ENCODE results near the gene CSNK1D. TPM values are rescaled to one million over a fixed set of nuclear protein-coding genes. Genes with fewer than 3 reads are reported as not detected.

CSNK1D gene
- total and polyA plus RNA-seq, 2 donors: 41.7 to 122 TPM

- WGBS: 81% methylated on average over 16 of the region's 16 CpGs
- DNase-seq (ENCODE audit: extremely low spot score): no peak
- H3K4me1 ChIP-seq (ENCODE audit: insufficient read depth): no peaks in the 10 kb centered on the region
- H3K36me3 ChIP-seq (ENCODE audit: insufficient read depth): no peaks in the 10 kb centered on the region
- H3K4me3 ChIP-seq (ENCODE audit: low read depth, low read length): no peak overlapping the region
- no peak overlapping the region for H3K27ac ChIP-seq (ENCODE audit: low read depth)
These were observed 5.4 kb upstream of the CSNK1D start for GRCh38 chr17:82278786-82279391.

DNA sequence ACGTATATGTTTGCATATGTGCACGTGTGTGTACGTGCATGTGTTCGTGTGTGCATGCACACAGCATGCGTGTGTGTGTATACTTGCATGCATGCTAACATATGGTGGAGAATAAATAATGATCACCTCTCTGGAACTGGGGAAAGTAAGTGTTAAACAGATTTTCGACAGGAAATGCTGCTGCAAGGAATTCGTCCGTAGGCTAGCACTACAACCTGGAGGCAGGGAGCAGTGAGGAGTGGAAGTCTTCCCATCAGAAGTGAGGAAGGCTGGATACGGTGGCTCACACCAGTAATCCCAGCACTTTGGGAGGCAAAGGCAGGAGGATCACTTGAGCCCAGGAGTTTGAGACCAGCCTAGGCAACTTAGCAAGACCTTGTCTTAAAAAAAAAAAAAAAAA is 4.8 kb upstream of the CSNK1D start:
- H3K4me3 ChIP-seq (ENCODE audit: low read depth, low read length): no peak overlapping the region

DNA sequence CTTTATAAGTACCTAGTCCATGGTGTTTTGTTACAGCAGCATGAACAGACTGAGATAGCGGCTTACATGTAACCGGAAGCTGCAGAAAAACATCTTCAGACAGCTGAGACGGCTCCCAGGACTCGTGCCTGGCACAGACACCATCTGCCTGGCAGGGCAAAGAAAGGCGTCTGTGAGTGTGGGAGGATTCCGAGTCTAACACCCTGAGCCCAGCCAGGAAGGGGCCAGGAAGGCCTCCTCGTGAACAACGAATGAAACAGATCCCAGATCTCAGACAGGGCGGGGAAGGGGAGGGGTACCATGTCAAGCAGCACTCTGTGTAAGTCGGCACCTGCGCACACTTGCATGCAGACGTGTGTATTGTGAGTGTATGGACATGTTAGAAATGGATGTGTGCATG is 4.4 kb upstream of the CSNK1D start:
- Histone ChIP-seq H3K27ac (ENCODE audit: low read depth) (no peak overlapping the region), H3K4me3 (ENCODE audit: low read depth, low read length) (no peak overlapping the region), H3K36me3 (ENCODE audit: insufficient read depth) (no peaks in the 10 kb centered on the region), H3K4me1 (ENCODE audit: insufficient read depth) (no peaks in the 10 kb centered on the region)
- WGBS: 77% methylated on average over 12 of the region's 12 CpGs
- DNase-seq (ENCODE audit: extremely low spot score): no peak

More for the DNA sequence above, 4.8 kb upstream of the CSNK1D start:
- Histone ChIP-seq H3K27ac (ENCODE audit: low read depth) (no peak overlapping the region), H3K4me1 (ENCODE audit: insufficient read depth) (no peaks in the 10 kb centered on the region), H3K36me3 (ENCODE audit: insufficient read depth) (no peaks in the 10 kb centered on the region)
- DNase-seq (ENCODE audit: extremely low spot score): no peak
- WGBS: 83% methylated on average over 9 of the region's 9 CpGs

DNA sequence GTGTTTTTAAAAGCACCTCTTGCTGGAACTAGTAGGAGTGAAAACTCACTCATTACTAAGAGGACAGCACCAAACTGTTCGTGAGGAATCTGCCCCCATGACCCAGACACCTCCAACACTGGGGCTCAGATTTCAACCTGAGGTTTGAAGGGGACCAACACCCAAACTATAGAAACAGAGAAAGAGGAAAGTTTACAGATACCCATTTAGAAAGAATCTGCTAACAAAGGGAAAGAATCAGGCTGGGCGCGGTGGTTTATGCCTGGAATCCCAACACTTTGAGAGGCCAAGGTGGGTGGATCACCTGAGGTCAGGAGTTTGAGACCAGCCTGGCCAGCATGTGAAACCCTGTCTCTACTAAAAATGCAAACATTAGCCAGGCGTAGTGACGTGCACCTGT is 3.4 kb upstream of the CSNK1D start:
- Histone ChIP-seq H3K4me1 (ENCODE audit: insufficient read depth) (no peaks in the 10 kb centered on the region), H3K4me3 (ENCODE audit: low read depth, low read length) (no peak overlapping the region), H3K27ac (ENCODE audit: low read depth) (no peak overlapping the region), H3K36me3 (ENCODE audit: insufficient read depth) (no peaks in the 10 kb centered on the region)
- 90% methylated on average over 5 of the region's 5 CpGs for WGBS
- no peak for DNase-seq (ENCODE audit: extremely low spot score)

DNA sequence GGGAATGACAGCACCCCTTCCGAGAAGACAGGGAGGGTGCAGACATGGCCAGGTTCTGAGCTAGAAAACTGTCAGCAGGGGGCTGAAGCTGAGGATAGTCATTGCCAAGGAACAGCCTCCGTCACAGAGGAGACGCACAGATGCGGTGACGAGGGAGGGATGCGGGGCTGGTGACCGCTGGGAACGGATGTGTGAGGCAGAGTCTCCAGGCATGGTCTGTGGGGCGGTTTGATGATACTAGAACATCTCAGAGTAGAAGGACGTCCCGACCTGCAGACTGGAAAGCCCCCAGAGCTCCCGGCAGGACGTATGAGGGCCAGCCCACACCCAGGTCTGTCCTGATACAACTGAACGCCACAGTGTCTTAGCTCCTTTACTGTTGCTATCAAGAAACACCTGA is 1.8 kb upstream of the CSNK1D start:
- Histone ChIP-seq H3K4me1 (ENCODE audit: insufficient read depth) (no peaks in the 10 kb centered on the region), H3K4me3 (ENCODE audit: low read depth, low read length) (no peak overlapping the region), H3K27ac (ENCODE audit: low read depth) (no peak overlapping the region), H3K36me3 (ENCODE audit: insufficient read depth) (peaks cover 2% of the 10 kb centered on the region)
- DNase-seq (ENCODE audit: extremely low spot score): no peak
- 95% methylated on average over 14 of the region's 14 CpGs for WGBS

DNA sequence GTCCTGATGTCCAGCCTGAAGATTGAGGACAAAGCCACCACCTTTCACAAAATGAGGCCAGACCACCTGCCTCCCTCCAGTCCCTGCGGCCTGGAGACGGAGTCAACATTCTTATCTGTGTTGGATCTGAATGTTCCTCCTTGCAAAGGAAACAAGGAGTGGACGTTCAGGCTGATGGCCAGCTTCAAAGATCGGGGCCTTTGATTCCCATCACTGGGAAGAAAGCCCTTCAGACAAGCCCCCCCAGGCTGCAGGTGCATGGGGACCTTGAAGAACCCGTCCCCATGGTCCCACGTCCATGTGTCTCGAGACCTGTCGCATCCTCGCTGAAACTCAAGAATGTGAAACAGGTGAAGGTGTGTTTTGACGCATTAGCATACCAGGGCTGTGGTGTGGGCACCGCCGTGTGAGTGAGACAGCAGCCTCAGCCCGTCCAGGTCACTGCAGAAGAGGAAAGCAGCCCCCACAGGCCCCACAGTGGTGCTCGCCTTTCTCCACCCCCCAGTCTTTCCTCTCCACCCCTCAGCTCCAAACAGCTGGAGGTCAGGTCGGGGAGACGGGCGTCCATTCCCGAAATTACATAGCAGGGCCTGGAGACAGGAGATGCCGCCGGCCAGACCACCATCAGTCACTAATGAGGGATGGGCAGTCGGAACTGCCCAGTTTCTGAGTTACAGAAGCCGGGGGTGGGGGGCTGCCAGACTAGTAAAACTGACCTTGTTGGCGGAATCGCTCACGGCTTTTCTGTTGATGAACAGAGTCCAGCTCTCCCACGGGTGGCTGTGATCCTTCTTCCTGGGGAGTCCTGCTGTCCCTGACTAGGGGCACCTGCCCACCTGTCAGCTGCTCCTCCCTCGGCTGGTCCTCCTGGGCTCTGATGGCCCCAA is 877 bp upstream of the CSNK1D start:
- H3K4me1 ChIP-seq (ENCODE audit: insufficient read depth): no peaks in the 10 kb centered on the region
- no peak for DNase-seq (ENCODE audit: extremely low spot score)
- peak overlapping the region; percentile 95 for H3K4me3 ChIP-seq (ENCODE audit: low read depth, low read length)
- WGBS: 72% methylated on average over 27 of the region's 27 CpGs
- peak overlapping the region; percentile 98 for H3K27ac ChIP-seq (ENCODE audit: low read depth)
- H3K36me3 ChIP-seq (ENCODE audit: insufficient read depth): peaks cover 2% of the 10 kb centered on the region

DNA sequence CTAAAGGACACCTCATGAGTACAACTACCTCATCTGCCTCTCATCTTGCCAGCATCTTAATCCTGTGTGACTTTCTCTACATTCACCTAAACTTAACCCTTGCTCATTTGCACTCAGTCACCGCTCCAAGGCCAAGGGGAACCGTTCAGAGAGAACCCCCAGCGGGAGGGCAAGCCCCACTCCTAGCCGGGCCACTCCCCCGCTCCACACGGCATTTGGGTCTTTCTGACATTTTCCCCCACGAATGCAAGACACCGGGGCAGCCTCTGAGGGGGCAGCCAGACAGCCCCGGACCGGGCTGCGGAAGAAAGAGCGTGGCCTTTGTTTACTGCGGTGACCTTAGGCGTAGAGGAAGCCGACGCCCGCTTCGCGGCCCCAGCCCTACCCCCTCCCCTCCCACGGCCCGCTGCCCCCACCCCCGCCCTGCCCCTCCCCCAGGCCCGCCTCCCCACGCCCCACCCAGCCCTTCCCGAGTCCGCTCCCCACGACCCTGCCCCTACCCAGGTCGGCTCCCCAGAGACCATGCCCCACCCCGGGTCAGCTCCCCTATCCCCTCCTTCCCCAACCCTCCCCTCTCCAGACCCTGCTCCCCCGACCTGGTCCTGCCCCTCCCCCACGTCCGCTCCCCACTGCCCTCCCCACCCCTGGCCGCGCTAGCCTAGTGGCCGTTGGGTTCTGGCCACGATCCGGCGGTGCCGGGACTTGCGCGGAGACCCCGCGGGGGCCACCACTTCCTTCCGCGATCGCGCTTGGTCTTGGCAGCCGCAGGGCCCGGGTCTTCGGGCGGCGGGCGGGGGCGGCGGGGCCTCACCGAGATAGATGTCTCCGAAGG is 789 bp downstream of the CSNK1D start:
- under 1% methylated on average over 56 of the region's 57 CpGs for WGBS
- Histone ChIP-seq H3K4me1 (ENCODE audit: insufficient read depth) (no peaks in the 10 kb centered on the region), H3K4me3 (ENCODE audit: low read depth, low read length) (peak overlapping the region; percentile 95), H3K27ac (ENCODE audit: low read depth) (peak overlapping the region; percentile 98), H3K36me3 (ENCODE audit: insufficient read depth) (peaks cover 2% of the 10 kb centered on the region)
- no peak for DNase-seq (ENCODE audit: extremely low spot score)

DNA sequence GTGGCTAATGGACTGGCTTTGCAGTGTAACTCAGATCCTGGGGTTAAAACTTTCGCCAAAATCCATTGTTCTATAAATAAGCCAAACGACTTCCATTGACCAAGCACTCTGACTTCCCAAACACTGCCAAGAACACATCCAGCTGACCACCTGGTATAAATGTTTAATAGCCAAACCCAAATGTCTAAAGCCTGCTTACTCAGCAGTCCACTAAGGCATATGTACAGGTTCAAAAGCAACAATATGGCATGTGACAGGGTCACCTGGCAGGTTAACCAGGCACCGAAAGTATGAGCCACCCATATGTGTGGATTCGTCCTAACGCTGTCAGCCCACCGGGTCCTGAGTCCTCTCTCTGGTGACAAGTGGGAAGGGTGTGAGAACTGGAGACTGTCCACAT is 2.1 kb downstream of the CSNK1D start:
- Histone ChIP-seq H3K4me3 (ENCODE audit: low read depth, low read length) (no peak overlapping the region), H3K36me3 (ENCODE audit: insufficient read depth) (peaks cover 2% of the 10 kb centered on the region), H3K4me1 (ENCODE audit: insufficient read depth) (no peaks in the 10 kb centered on the region), H3K27ac (ENCODE audit: low read depth) (no peak overlapping the region)
- no peak for DNase-seq (ENCODE audit: extremely low spot score)
- 79% methylated on average over 6 of the region's 6 CpGs for WGBS

- H3K27ac ChIP-seq (ENCODE audit: low read depth): no peak overlapping the region
- WGBS: 83% methylated on average over 12 of the region's 12 CpGs
These were observed 2.8 kb downstream of the CSNK1D start for GRCh38 chr17:82270651-82271050.

GRCh38 chr17:82269882-82270500 is 3.5 kb downstream of the CSNK1D start:
- Histone ChIP-seq H3K36me3 (ENCODE audit: insufficient read depth) (peaks cover 2% of the 10 kb centered on the region), H3K27ac (ENCODE audit: low read depth) (no peak overlapping the region), H3K4me1 (ENCODE audit: insufficient read depth) (no peaks in the 10 kb centered on the region), H3K4me3 (ENCODE audit: low read depth, low read length) (no peak overlapping the region)
- DNase-seq (ENCODE audit: extremely low spot score): no peak
- WGBS: 77% methylated on average over 13 of the region's 13 CpGs

More at GRCh38 chr17:82270651-82271050, 2.8 kb downstream of the CSNK1D start:
- no peak for DNase-seq (ENCODE audit: extremely low spot score)
- Histone ChIP-seq H3K4me1 (ENCODE audit: insufficient read depth) (no peaks in the 10 kb centered on the region), H3K4me3 (ENCODE audit: low read depth, low read length) (no peak overlapping the region), H3K36me3 (ENCODE audit: insufficient read depth) (peaks cover 2% of the 10 kb centered on the region)

- no peak for DNase-seq (ENCODE audit: extremely low spot score)
- Histone ChIP-seq H3K4me3 (ENCODE audit: low read depth, low read length) (no peak overlapping the region), H3K27ac (ENCODE audit: low read depth) (no peak overlapping the region), H3K36me3 (ENCODE audit: insufficient read depth) (peaks cover 2% of the 10 kb centered on the region), H3K4me1 (ENCODE audit: insufficient read depth) (no peaks in the 10 kb centered on the region)
- 74% methylated on average over 10 of the region's 10 CpGs for WGBS
These were observed 4.2 kb downstream of the CSNK1D start for GRCh38 chr17:82269138-82269881.

DNA sequence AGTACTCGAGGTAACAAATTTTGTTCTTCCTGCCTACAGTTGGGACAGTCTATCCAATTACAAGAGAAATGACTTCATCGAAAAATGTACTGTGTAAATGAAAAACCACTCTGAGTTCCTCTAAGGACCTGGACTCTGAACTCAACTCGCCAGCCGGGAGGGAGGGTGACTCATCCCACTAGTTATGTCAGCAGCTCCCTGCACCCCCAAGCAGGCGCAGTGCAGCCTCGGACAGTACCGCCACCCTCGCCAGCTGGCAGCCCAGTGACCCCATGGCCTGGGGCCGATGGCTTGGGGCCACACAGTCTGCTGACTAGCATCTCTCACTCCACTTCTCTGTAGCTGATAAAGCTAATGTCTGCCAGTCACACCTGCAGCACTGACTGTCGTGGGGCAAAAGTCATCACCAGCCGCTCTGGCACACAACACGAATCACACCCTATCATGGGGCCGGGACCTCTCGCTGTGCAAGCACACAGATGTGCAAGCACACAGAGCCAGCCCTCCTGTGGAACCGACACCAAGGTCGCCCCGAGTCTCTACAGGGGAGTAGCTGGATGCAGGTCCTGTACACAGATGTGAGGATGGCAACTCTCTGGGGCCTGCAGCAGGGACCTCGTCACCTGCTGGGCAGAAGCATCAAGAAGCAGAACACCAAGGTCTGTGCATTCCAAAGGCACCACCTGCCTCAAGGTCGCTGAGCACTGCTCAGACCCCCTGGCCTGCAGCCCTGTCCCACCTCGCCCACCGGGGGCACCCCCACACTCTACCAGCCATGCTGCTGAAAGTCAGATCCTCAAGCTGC is 5.7 kb downstream of the CSNK1D start:
- no peak for DNase-seq (ENCODE audit: extremely low spot score)
- H3K27ac ChIP-seq (ENCODE audit: low read depth): no peak overlapping the region
- H3K4me1 ChIP-seq (ENCODE audit: insufficient read depth): no peaks in the 10 kb centered on the region
- no peak overlapping the region for H3K4me3 ChIP-seq (ENCODE audit: low read depth, low read length)
- 20% methylated on average over 21 of the region's 21 CpGs for WGBS
- H3K36me3 ChIP-seq (ENCODE audit: insufficient read depth): peaks cover 2% of the 10 kb centered on the region
